Lower leg skin (tissue), 3 donors: Measurements from ENCODE around the gene ALPK1.

ENCODE experiments used
- CTCF ChIP-seq, 3 donors: fragments of 450-650 bp; IDR thresholded peaks; one replicate each; pipeline ENCODE4 v1.5.1; 2016; ENCODE audit warnings: antibody characterized with exemption in 3 of 3, mild to moderate bottlenecking in 3 of 3, moderate library complexity in 2 of 3
- POLR2A ChIP-seq, 2 donors: fragments of 450-650 bp; IDR thresholded peaks; one replicate each; pipeline ENCODE4 v1.6.1; 2016 to 2017; ENCODE audit warnings: antibody characterized with exemption in 2 of 2, mild to moderate bottlenecking in 1 of 2, moderate library complexity in 1 of 2

GRCh38 chr4:112421911-112422310, 124.7 kb downstream of the ALPK1 start:
- no peak for TF ChIP-seq CTCF (IDR thresholded peaks at IDR 0.05)
- TF ChIP-seq POLR2A (IDR thresholded peaks at IDR 0.05): no peak
